NCI-H128 (cell line): ENCODE results near the gene B4GAT1.

Source experiments
- DNase-seq: peaks from one replicate; lab custom pipeline; 2025; ENCODE audit not compliant: unreplicated experiment; lab: John Stamatoyannopoulos, UW

B4GAT1 gene

GRCh38 chr11:66338276-66339161, 8.9 kb downstream of the B4GAT1 start:
- DNase-seq = no peak

GRCh38 chr11:66337103-66337899, 10.1 kb downstream of the B4GAT1 start:
- DNase-seq = no peak

- DNase-seq = no peak
Observed at GRCh38 chr11:66336234-66337102, 11.0 kb downstream of the B4GAT1 start, which contains the start of gene RIN1. TSS of gene RIN1 (minus strand) at chr11:66336434. CDS start at chr11:66336402, 32 bp downstream.

GRCh38 chr11:66335531-66336233, 11.7 kb downstream of the B4GAT1 start:
- DNase-seq = no peak

- no peak for DNase-seq
Observed at GRCh38 chr11:66334605-66335442, 12.6 kb downstream of the B4GAT1 start.

GRCh38 chr11:66333896-66334604, 13.4 kb downstream of the B4GAT1 start:
- DNase-seq = no peak

GRCh38 chr11:66333220-66333877, 14.1 kb downstream of the B4GAT1 start:
- DNase-seq = no peak

- DNase-seq = no peak
Observed at GRCh38 chr11:66332371-66333219, 14.8 kb downstream of the B4GAT1 start.

GRCh38 chr11:66331542-66332370, 15.7 kb downstream of the B4GAT1 start:
- DNase-seq = no peak

- DNase-seq = no peak
Observed at GRCh38 chr11:66330931-66331330, 16.5 kb downstream of the B4GAT1 start.

- no peak for DNase-seq
Observed at GRCh38 chr11:66329165-66329673, 18.2 kb downstream of the B4GAT1 start.

GRCh38 chr11:66328302-66329144, 18.9 kb downstream of the B4GAT1 start:
- DNase-seq = peak; percentile 35

GRCh38 chr11:66328031-66328301, 19.5 kb downstream of the B4GAT1 start:
- no peak for DNase-seq

GRCh38 chr11:66327171-66328030, 20.0 kb downstream of the B4GAT1 start:
- DNase-seq = no peak
